Spleen (tissue), 7 donors: ENCODE results near the gene RANBP17.

Source experiments
- CTCF ChIP-seq, 11 experiments: fragments of 200-600 bp in 7 of 11; fragments of 450-650 bp in 4 of 11; sonication (generic) in 4 of 11; IDR thresholded peaks in 8 of 11; conservative IDR thresholded peaks in 3 of 11; 1 replicate in 7 of 11; 2 replicates in 4 of 11; pipeline versions ENCODE4 v1.4.0 to v1.8.0; 2016 to 2021; ENCODE audit warnings: antibody characterized with exemption in 11 of 11, inconsistent platforms in 4 of 11, mild to moderate bottlenecking in 1 of 11
- POLR2AphosphoS5 ChIP-seq, 3 donors: sonication (generic); formaldehyde crosslinking; IDR thresholded peaks; one replicate each; pipeline ENCODE4 v1.5.1; 2017; ENCODE audit warnings: antibody characterized with exemption in 3 of 3
- donor health status: DM: no; HTN: no; CAD: no; lungs with moderate emphysema.
- donor health status: DM: no; HTN: no; CAD: no.
- donor health status: DM: no; HTN: no; CAD: no.

GRCh38 chr5:170903075-170903474, 41.3 kb downstream of the RANBP17 start:
- TF ChIP-seq CTCF (IDR thresholded peaks at IDR 0.05 in 8 of 11, conservative IDR thresholded peaks at IDR 0.05 in 3 of 11) (no peak), POLR2AphosphoS5 (IDR thresholded peaks at IDR 0.05) (no peak)
